Measurements from ENCODE around the gene OCA2. TPM values are rescaled to one million over a fixed set of nuclear protein-coding genes. Genes with fewer than 3 reads are reported as not detected.
"Not testable (repeated sequence)": the region's sequence is repeated elsewhere in the genome, so short reads cannot be mapped to it uniquely, and the experiment has no call there.

OCA2 gene
- total and polyA plus RNA-seq, 10 donors, result 0.39 to 3.0 (median 1.0) TPM

DNA sequence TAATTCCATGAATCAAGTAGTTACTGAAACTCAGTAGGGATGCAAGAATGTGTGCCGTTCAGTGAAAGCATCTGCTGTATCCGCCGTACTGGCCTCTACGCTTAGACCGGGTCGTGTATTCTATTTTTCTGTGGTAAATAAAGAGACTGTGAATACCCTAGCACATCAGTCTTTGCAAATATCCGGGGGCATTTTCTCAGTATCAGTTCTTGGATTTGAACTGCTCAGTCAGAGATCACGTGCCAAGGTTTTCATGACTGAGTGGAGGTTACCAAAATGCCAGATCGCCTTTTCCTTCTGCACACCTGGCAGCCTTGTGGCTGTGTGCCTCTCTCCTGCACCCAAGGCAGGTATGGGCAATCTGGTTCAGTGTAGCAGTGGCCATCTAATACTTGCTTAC is 377.0 kb downstream of the OCA2 start:
- Histone ChIP-seq H3K4me1 (no peaks in the 10 kb centered on the region), H3K27me3 (replicated peaks in 1 of 7) (no peaks in the 10 kb centered on the region), H3K36me3 (no peaks in the 10 kb centered on the region), H3K4me3 (no peak overlapping the region), H3K9me3 (peaks cover 0 to 39% (median 15%) of the 10 kb centered on the region in 8 donors), H3K27ac (no peak overlapping the region)
- DNase-seq, result no peak
- TF ChIP-seq CTCF (IDR thresholded peaks at IDR 0.05 in 8 of 11, conservative IDR thresholded peaks at IDR 0.05 in 3 of 11) (no peak), POLR2A (IDR thresholded peaks at IDR 0.05) (no peak), POLR2AphosphoS5 (IDR thresholded peaks at IDR 0.05) (no peak)
- 81 to 90% (median 88%) methylated on average over 9 of the region's 9 CpGs for WGBS, 5 donors
- intact Hi-C loops (cut with DNase I; ENCODE audit: low total_unique reads), result no loop called here

DNA sequence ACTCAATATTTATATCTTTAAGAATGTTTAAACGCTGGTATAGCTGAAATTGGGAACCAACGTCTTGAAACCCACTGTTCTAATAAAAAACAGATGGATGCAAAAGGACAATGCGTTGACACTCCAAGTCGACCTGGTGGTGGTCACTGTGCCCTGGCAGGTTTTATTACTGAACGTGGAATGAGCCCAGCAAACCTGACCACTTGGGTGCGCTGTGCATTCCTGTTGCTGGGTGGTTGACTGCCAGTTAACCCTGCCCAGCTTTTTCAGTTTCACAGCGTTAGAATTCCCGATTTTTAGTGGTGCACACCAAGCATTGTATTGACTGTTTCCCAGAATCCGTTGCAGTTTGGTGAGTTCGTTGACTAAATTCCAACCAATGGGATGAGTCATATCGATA is 384.4 kb downstream of the OCA2 start:
- Histone ChIP-seq H3K9me3 (peaks cover 0 to 90% (median 57%) of the 10 kb centered on the region in 8 donors), H3K27ac (no peak overlapping the region), H3K27me3 (replicated peaks in 1 of 7) (no peaks in the 10 kb centered on the region), H3K36me3 (no peaks in the 10 kb centered on the region), H3K4me1 (no peaks in the 10 kb centered on the region), H3K4me3 (no peak overlapping the region)
- WGBS, 5 donors, result 80 to 86% (median 81%) methylated on average over 11 of the region's 11 CpGs
- no peak for TF ChIP-seq POLR2AphosphoS5 (IDR thresholded peaks at IDR 0.05)
- no peak for TF ChIP-seq CTCF (IDR thresholded peaks at IDR 0.05 in 8 of 11, conservative IDR thresholded peaks at IDR 0.05 in 3 of 11)
- no peak for TF ChIP-seq POLR2A (IDR thresholded peaks at IDR 0.05)
- intact Hi-C loops (cut with DNase I; ENCODE audit: low total_unique reads), result no loop called here
- no peak for DNase-seq

DNA sequence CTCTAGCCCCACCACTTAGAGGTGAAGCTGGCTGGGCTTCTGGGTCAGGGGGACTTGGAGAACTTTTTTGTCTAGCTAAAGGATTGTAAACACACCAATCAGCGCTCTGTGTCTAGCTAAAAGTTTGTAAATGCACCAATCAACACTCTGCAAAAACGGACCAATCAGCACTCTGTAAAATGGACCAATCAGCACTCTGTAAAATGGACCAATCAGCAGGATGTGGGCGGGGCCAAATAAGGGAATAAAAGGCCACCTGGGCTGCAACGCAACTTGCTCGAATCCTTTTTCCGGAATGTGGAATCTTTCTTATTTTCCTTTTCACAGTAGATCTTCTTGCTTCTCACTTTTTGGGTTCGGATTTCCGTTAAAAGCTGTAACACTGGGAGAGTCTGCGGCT is 385.3 kb downstream of the OCA2 start:
- peaks cover 0 to 90% (median 62%) of the 10 kb centered on the region in 8 donors for H3K9me3 ChIP-seq
- H3K4me1 ChIP-seq; intact Hi-C loops (cut with DNase I; ENCODE audit: low total_unique reads); H3K27me3 ChIP-seq (replicated peaks in 1 of 7); H3K27ac ChIP-seq; DNase-seq; H3K36me3 ChIP-seq; H3K4me3 ChIP-seq: not testable (repeated sequence)
- WGBS, 5 donors, result 82 to 89% (median 84%) methylated on average over 9 of the region's 9 CpGs

- Histone ChIP-seq H3K27ac (no peak overlapping the region), H3K4me1 (no peaks in the 10 kb centered on the region), H3K36me3 (no peaks in the 10 kb centered on the region), H3K9me3 (peaks cover 0 to 81% (median 33%) of the 10 kb centered on the region in 8 donors), H3K27me3 (replicated peaks in 1 of 7) (no peaks in the 10 kb centered on the region), H3K4me3 (no peak overlapping the region)
- TF ChIP-seq POLR2A (IDR thresholded peaks at IDR 0.05), result no peak
- no peak for TF ChIP-seq CTCF (IDR thresholded peaks at IDR 0.05 in 8 of 11, conservative IDR thresholded peaks at IDR 0.05 in 3 of 11)
- TF ChIP-seq POLR2AphosphoS5 (IDR thresholded peaks at IDR 0.05), result no peak
- DNase-seq, result no peak
- intact Hi-C loops (cut with DNase I; ENCODE audit: low total_unique reads), result no loop called here
- 59 to 86% (median 76%) methylated on average over 2 of the region's 2 CpGs for WGBS, 5 donors
These were observed 391.9 kb downstream of the OCA2 start for GRCh38 chr15:27707257-27707656.

GRCh38 chr15:27706300-27706699 is 392.8 kb downstream of the OCA2 start:
- Histone ChIP-seq H3K4me1 (no peaks in the 10 kb centered on the region), H3K27me3 (replicated peaks in 1 of 7) (no peaks in the 10 kb centered on the region), H3K9me3 (peaks cover 0 to 82% (median 33%) of the 10 kb centered on the region in 8 donors), H3K4me3 (no peak overlapping the region), H3K27ac (no peak overlapping the region), H3K36me3 (no peaks in the 10 kb centered on the region)
- intact Hi-C loops (cut with DNase I; ENCODE audit: low total_unique reads), result no loop called here
- WGBS, 5 donors, result 84 to 96% (median 90%) methylated on average over 5 of the region's 5 CpGs
- no peak for TF ChIP-seq CTCF (IDR thresholded peaks at IDR 0.05 in 8 of 11, conservative IDR thresholded peaks at IDR 0.05 in 3 of 11)
- TF ChIP-seq POLR2A (IDR thresholded peaks at IDR 0.05), result no peak
- TF ChIP-seq POLR2AphosphoS5 (IDR thresholded peaks at IDR 0.05), result no peak
- no peak for DNase-seq
